22Rv1 (cell line): ENCODE data around the gene ANLN.

Experiments
- H3K27ac ChIP-seq: fragments of 450-650 bp; 2 replicates; pipeline ENCODE4 v1.5.1; 2017
- ZFX ChIP-seq: fragments of 450-650 bp; IDR thresholded peaks from 2 replicates; pipeline ENCODE4 v1.6.1; 2017; ENCODE audit warnings: antibody characterized with exemption, borderline replicate concordance
- TF ChIP-seq, protein P1 (sequence below): fragments of 450-650 bp; IDR thresholded peaks from 2 replicates; pipeline ENCODE4 v1.5.1; 2017; ENCODE audit warnings: mild to moderate bottlenecking

ANLN gene

DNA sequence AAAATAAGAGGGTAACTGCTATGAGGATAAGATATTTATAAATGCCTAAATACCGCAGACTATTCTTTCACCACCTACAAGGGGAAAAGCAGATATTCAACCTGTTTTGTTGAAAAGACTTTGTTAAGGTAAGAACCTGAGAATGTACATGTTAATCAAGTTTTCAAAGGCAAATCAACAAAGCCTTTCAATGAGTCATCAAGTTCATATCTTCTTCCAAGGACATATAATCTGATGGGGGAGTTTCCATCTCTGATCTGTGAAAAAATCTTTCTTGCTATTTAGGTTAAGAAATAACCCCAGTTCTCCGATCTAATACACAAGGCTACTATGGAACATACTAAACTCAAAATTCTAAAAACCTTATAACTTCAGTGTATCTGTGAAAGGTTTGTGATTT, 40.0 kb upstream of the ANLN start:
- no peak overlapping the region for H3K27ac ChIP-seq
- TF ChIP-seq, protein P1, sequence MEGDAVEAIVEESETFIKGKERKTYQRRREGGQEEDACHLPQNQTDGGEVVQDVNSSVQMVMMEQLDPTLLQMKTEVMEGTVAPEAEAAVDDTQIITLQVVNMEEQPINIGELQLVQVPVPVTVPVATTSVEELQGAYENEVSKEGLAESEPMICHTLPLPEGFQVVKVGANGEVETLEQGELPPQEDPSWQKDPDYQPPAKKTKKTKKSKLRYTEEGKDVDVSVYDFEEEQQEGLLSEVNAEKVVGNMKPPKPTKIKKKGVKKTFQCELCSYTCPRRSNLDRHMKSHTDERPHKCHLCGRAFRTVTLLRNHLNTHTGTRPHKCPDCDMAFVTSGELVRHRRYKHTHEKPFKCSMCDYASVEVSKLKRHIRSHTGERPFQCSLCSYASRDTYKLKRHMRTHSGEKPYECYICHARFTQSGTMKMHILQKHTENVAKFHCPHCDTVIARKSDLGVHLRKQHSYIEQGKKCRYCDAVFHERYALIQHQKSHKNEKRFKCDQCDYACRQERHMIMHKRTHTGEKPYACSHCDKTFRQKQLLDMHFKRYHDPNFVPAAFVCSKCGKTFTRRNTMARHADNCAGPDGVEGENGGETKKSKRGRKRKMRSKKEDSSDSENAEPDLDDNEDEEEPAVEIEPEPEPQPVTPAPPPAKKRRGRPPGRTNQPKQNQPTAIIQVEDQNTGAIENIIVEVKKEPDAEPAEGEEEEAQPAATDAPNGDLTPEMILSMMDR, result no peak
- TF ChIP-seq ZFX, result no peak

DNA sequence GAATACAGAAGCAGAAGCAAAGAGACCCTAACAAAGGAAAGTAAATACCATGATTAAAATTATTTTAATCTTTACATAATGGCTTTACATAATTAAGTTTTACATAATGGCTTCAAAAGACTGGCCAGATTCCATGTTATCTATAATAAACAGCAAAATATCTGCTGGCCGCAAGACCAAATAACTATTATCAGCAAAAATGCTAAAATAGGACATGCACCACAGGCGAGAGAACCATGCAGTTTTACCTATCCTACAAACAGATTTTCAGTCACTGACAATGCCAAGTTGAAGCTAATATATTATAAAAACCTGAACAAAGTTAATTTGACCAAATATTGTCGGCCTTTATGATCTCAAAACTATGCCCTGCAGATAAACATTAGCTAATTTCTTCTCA, 34.2 kb upstream of the ANLN start:
- no peak overlapping the region for H3K27ac ChIP-seq
- TF ChIP-seq, protein P1, result no peak
- no peak for TF ChIP-seq ZFX

DNA sequence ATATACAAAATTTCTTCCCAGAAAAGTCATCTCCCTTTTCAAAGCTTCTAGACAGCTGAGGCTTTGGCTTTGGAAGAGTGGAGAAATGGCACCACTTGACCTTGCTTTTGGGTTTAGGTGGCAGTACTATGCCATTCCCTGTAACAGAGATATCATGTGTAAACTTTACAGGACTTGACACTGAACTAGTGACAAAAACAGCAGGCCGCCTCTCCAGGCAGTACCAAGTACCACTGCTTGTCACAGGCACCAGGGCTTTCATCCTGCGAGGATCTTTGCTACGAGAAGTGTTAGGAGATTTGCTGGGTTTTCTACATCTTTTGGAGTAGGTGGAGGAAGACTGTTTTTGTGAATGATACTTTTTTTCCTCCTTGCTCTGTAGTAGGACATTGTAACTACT, 32.6 kb upstream of the ANLN start:
- TF ChIP-seq ZFX, result no peak
- TF ChIP-seq, protein P1, result no peak
- no peak overlapping the region for H3K27ac ChIP-seq

DNA sequence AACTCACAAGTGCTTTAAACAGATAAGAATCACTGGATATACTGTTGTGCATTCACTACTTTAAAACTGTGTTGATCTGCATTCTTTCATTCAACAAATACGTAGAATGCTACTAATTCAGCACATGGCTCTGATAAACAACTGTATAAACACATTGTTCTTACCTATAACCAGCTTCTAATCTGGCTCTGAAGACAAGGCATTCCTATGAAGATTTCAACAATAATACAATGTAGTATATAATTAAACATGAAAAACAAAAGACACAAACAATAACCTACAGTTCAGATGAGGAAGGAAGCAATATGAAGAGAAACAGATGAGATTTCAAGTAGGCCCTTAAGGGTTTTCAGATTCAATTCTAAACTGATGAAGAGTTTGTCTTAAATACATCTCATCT, 31.1 kb upstream of the ANLN start:
- TF ChIP-seq, protein P1, result no peak
- no peak for TF ChIP-seq ZFX

DNA sequence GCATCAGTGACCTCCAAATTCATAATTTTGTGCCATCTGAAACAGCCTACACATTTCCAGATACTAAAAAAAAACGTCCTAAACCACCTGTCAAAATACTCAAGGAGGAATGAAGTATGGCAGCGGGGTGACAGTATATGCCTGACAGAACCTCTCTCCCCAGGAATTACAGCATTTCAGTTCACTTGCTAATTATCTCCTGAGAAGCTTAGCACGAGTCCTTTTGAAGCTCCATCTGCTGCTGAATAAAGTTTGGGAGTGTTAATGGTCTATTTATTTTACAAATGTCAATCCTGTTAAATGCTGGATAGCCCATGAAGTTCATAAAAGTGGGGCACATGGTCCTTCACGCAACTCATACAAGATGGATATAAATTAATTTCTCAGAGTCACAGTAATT, 29.4 kb upstream of the ANLN start:
- TF ChIP-seq ZFX, result no peak
- TF ChIP-seq, protein P1, result no peak
- H3K27ac ChIP-seq, result no peak overlapping the region

More for the DNA sequence above, 31.1 kb upstream of the ANLN start:
- H3K27ac ChIP-seq, result no peak overlapping the region

DNA sequence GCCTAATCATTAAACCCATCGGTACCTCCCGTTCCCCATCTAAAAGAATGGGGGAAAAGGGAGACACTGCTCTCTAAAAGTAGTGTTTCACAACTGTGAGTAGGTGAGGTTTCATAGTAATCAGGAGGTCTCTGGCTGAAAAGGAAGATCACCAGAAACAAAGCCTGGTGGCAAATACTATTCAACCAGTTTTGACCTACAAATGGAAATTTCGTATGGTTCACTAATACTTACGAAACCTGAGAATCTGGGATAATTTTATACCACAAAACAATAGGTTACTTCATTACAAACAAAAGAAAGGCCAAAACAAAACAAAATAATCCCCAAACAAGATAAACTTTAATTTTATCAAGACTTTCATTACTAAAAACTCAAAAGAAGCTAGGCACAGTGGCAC, 28.4 kb upstream of the ANLN start:
- TF ChIP-seq, protein P1, result no peak
- TF ChIP-seq ZFX, result no peak
- no peak overlapping the region for H3K27ac ChIP-seq

DNA sequence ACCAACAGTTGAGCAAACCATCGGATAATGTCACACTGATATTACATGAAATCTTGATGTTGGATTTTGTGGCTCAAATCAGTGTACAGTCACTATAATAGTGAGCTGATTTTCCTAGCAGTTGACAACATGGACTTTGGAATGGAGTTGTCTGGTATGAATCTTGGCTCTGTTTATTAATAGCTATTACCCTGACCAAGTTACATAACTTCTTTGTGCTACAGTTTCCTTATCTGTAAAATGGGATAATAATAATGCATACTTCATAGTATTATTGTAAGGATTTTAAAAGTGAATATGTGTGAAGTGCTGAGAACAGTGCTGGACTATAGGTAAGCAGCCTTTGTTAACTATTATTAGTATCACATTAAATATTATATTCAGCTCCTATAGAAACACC, 26.1 kb upstream of the ANLN start:
- no peak overlapping the region for H3K27ac ChIP-seq
- TF ChIP-seq, protein P1, result no peak
- no peak for TF ChIP-seq ZFX
